Lower leg skin (tissue), 3 donors: ENCODE results near the gene CREBBP.

Experiments
- CTCF ChIP-seq, 3 donors: fragments of 450-650 bp; IDR thresholded peaks; one replicate each; pipeline ENCODE4 v1.5.1; 2016; ENCODE audit warnings: antibody characterized with exemption in 3 of 3, mild to moderate bottlenecking in 3 of 3, moderate library complexity in 2 of 3
- POLR2A ChIP-seq, 2 donors: fragments of 450-650 bp; IDR thresholded peaks; one replicate each; pipeline ENCODE4 v1.6.1; 2016 to 2017; ENCODE audit warnings: antibody characterized with exemption in 2 of 2, mild to moderate bottlenecking in 1 of 2, moderate library complexity in 1 of 2

DNA sequence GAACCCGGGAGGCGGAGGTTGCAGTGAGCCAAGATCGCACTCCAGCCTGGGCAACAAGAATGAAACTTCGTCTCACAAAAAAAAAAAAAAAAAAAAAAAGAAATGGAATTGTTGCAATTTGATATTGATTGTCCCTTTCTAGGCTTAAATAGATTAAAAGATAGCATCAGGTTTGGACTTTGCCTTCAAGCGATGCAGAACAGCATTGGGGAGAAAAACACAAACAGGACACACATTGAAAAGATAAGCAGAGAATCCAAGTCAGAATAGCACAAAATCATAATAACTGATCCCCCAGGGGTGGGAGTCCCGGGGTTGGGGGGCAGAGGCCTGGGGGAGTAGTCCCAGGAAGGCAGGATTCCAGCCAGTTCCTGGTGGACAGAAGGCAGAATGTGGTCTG lies 3.9 kb upstream of the CREBBP start:
- TF ChIP-seq POLR2A (IDR thresholded peaks at IDR 0.05) = no peak
- TF ChIP-seq CTCF (IDR thresholded peaks at IDR 0.05) = no peak
